Activated CD8-positive, alpha-beta memory T cell treated with anti-CD3 and anti-CD28 coated beads for 24 hours (primary cell): Measurements from ENCODE around the gene P2RY14.
A peak's percentile ranks its signal among the peaks of the same experiment; 100 is the strongest.
"Not testable (repeated sequence)": the region's sequence is repeated elsewhere in the genome, so short reads cannot be mapped to it uniquely, and the experiment has no call there.

ENCODE experiments used
- DNase-seq: peaks from one replicate; pipeline ENCODE4 v3.0.0-alpha.2; 2020

Gene P2RY14

DNA sequence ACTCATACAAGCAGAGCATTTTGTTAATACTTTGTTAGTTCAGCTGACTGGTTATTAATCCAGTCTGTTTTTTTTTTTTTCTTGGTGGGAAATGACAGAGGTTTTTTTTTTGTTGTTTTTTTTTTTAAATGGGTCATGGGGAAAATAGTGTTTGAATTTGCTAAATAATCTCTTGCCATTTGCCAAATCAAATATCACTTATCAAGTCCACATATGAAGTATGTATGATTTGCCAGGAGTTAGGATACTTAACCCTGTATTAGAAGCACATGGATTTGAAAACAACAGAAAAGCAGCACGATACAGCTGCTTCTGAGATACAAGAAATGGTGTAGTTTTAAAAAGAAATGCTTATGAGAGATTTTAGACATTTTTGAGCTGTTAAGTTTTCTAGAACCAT, 21.6 kb downstream of the P2RY14 start:
- DNase-seq: no peak

- DNase-seq: no peak
These were observed 29.5 kb downstream of the P2RY14 start for GRCh38 chr3:151248772-151249337.

DNA sequence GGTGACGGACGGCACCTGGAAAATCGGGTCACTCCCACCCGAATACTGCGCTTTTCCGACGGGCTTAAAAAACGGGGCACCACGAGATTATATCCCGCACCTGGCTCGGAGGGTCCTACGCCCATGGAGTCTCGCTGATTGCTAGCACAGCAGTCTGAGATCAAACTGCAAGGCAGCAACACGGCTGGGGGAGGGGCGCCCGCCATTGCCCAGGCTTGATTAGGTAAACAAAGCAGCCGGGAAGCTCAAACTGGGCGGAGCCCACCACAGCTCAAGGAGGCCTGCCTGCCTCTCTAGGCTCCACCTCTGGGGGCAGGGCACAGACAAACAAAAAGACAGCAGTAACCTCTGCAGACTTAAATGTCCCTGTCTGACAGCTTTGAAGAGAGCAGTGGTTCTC, 36.3 kb downstream of the P2RY14 start:
- not testable (repeated sequence) for DNase-seq

- DNase-seq: no peak
These were observed 41.6 kb downstream of the P2RY14 start for GRCh38 chr3:151236736-151237135.

DNA sequence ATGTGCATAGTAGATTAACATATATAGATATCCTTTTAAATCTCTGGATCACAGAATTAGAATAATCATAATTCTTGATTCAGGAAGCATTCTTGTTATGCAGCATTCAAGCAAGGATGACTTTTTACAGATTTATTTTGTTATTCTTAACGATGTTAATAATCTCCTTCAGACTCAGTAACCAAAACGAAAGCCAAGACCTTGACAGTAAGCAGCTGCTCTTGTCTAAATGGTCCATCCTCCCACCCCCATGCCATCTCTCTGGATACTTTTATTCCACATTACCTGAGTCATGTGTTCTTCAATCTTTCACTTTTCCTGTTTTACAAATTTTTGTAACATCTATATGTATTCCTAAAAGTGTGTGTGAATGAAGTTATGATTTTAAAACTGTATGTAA, 42.0 kb downstream of the P2RY14 start:
- no peak for DNase-seq

DNA sequence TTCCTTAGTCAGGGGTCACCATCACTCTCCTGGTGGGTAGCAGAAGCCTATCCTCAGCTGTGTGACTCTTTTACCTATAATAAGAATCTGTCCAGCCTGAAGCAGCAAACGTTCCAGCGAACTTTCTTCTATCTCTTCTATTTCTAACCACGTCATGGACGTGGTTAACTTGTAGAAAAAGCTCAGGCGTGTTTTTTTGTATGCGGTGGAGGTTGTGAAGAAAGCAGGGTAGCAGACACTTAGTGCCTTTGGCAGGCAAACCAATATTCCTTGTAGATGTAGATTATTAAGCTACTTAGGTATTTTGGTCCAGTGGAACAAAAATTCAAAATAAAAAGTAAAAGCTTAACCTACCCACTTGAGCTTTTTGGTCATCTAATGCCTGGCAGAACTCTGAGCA, 43.5 kb downstream of the P2RY14 start:
- no peak for DNase-seq

DNA sequence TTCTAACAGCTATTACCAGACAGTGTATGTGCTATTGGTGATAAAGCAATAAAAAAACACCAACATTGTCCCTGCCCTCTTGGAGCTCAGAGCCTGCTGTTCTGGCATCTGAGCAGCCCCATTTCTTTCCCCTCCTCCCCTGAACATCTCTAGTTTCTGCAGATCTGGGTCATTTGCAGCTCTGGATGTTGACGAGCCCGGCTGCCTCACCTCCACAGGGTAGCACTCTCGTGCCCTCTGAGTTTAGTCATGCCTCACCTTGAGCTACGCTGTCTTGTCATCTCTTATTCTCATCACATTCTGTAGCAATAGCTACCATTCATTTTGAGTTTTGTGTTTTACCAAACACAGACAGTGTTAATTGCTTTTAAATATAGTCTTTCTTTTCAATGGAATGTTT, 45.4 kb downstream of the P2RY14 start:
- no peak for DNase-seq

DNA sequence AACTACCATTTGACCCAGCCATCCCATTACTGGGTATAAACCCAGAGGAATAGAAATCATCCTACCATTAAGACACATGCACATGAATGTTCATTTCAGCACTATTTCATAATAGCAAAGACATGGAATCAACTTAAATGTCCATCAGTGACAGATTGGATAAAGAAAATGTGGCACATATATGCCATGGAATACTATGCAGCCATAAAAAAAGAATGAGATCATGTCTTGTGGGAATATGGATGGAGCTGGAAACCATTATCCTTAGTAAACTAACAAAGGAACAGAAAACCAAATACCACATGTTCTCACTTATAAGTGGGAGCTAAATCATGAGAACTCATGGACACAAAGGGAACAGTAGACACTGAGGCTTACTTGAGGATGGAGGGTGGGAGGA, 45.9 kb downstream of the P2RY14 start:
- DNase-seq: not testable (repeated sequence)

DNA sequence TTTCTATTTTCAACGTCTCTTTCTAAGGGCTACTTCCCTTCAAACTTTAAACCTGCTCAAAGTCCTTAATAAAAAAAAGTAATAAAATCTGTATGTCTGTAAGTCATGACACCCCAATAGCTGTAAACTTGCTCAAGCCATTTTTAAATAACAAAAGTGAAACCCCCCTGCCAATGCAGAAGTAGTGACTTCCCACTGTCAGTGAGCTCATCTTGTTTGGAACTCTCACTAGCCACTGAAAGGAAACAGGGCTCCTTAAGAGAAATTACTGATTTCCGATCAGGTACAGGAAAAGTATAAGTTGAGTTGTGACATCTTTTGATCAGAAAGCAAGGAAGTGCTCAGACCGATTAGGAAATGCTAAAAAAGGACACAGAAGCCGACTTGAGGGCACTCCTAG, 47.7 kb downstream of the P2RY14 start:
- no peak for DNase-seq

DNA sequence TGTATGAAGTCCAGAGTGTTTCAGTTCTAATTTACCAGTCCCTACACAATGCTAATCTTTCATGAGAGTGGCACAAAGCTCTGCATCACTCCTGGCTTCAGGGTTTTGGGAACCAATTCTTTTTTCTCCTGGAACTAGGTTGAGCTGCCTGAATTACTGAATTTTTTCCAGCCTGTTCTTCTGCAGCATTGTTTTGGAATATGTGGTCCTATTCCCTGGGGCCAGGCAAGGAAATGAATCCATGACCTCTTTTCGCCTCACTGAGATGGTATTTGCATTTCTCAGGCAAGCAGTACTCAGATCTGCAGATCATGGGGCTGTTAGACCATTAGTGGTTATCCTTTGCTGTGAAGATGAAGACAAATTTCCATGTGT, 49.7 kb downstream of the P2RY14 start:
- no peak for DNase-seq

- peak; percentile 90 for DNase-seq
These were observed 50.3 kb downstream of the P2RY14 start for GRCh38 chr3:151227807-151228665.

GRCh38 chr3:151227266-151227806, 51.0 kb downstream of the P2RY14 start:
- DNase-seq: no peak

- DNase-seq: no peak
These were observed 51.5 kb downstream of the P2RY14 start for GRCh38 chr3:151226825-151227224.

GRCh38 chr3:151226088-151226563, 52.2 kb downstream of the P2RY14 start:
- no peak for DNase-seq

- no peak for DNase-seq
These were observed 53.0 kb downstream of the P2RY14 start for GRCh38 chr3:151225040-151225975.

- no peak for DNase-seq
These were observed 54.0 kb downstream of the P2RY14 start for GRCh38 chr3:151224268-151224866.

DNA sequence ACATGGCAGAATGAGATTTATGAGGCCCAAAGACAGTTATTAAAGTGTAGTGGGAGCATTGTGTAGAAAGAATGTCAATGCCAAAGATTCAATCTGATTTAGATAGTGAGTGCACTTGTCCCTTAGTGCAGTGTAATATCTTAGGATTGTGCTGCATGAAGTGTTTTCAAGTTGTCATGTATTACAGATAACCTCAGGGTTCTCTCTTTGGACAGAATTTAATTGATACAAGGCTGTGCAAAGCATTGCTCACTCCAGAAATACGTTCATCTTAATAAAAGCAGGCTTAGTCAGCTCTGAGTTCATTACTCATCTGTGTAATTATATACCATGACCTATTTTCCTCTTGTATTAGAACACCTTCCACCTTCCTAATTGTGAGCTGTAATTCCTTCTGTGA, 59.3 kb downstream of the P2RY14 start:
- DNase-seq: no peak

- no peak for DNase-seq
These were observed 60.2 kb downstream of the P2RY14 start for GRCh38 chr3:151218136-151218535.

GRCh38 chr3:151216641-151217607, 61.4 kb downstream of the P2RY14 start:
- no peak for DNase-seq

- no peak for DNase-seq
These were observed 63.9 kb downstream of the P2RY14 start for GRCh38 chr3:151214459-151214858.

GRCh38 chr3:151213881-151214280, 64.5 kb downstream of the P2RY14 start:
- DNase-seq: no peak
